SK-N-SH (cell line): ENCODE measurements around the gene SPRED3. TPM values are rescaled to one million over a fixed set of nuclear protein-coding genes. Genes with fewer than 3 reads are reported as not detected.
"Not testable (repeated sequence)": the region's sequence is repeated elsewhere in the genome, so short reads cannot be mapped to it uniquely, and the experiment has no call there.

Source experiments
- CTCF ChIA-PET: fragments of 300-600, 350-600 bp; formaldehyde crosslinking; extraction: SDS; loops from one replicate; lab custom pipeline; 2021; lab: Yijun Ruan, JAX
- POLR2A ChIA-PET: fragments of 350-600 bp; sonication (Branson Sonifier 250); formaldehyde crosslinking; extraction: SDS; loops from one replicate; lab custom pipeline; 2020; ENCODE audit warnings: antibody characterized with exemption, inconsistent platforms; lab: Yijun Ruan, JAX
- DNase-seq: peaks from one replicate; pipeline ENCODE4 v3.0.0; 2012
- H2AFZ ChIP-seq: fragments of 200-600 bp; sonication (generic); 2 replicates; pipeline ENCODE4 v1.8.1; 2016; ENCODE audit warnings: antibody characterized with exemption, mild to moderate bottlenecking, low read depth
- H3F3A ChIP-seq: fragments of 200-600 bp; sonication (generic); replicated peaks from 2 replicates; pipeline ENCODE3; 2016; ENCODE audit warnings: antibody characterized with exemption, mild to moderate bottlenecking; ENCODE audit not compliant: insufficient read depth
- H3K27ac ChIP-seq, 2 experiments: fragments of 200-500 bp in 1 of 2; fragments of 200-600 bp in 1 of 2; sonication (Bioruptor generic) in 1 of 2; sonication (generic), shearing (Covaris generic) in 1 of 2; 2 replicates each; pipeline versions ENCODE4 v1.5.1 to v1.6.1; 2014 to 2016; ENCODE audit warnings: low read depth in 2 of 2, inconsistent platforms in 1 of 2, low read length in 1 of 2, mild to moderate bottlenecking in 1 of 2, mixed read lengths in 1 of 2
- H3K27me3 ChIP-seq: fragments of 200-600 bp; sonication (generic), shearing (Covaris generic); 2 replicates; pipeline ENCODE4 v1.6.1; 2016; ENCODE audit warnings: mixed run types; ENCODE audit not compliant: insufficient read depth
- H3K36me3 ChIP-seq, 2 experiments: fragments of 200-500 bp in 1 of 2; fragments of 200-600 bp in 1 of 2; sonication (Bioruptor generic) in 1 of 2; sonication (generic) in 1 of 2; replicated peaks in 1 of 2; 2 replicates each; pipeline versions ENCODE3 to v1.5.1; 2014 to 2016; ENCODE audit warnings: low read length in 1 of 2, mild to moderate bottlenecking in 1 of 2; ENCODE audit not compliant: insufficient read depth in 2 of 2, control insufficient read depth in 1 of 2
- H3K4me1 ChIP-seq, 2 experiments: fragments of 200-500 bp in 1 of 2; fragments of 200-600 bp in 1 of 2; sonication (Bioruptor generic) in 1 of 2; sonication (generic), shearing (Covaris generic) in 1 of 2; 2 replicates each; pipeline versions ENCODE4 v1.5.1 to v1.6.1; 2014 to 2016; ENCODE audit warnings: low read depth in 1 of 2, low read length in 1 of 2, mixed run types in 1 of 2; ENCODE audit not compliant: insufficient read depth in 2 of 2, control insufficient read depth in 1 of 2
- H3K4me2 ChIP-seq: fragments of 200-600 bp; sonication (generic), shearing (Covaris generic); 2 replicates; pipeline ENCODE4 v1.6.1; 2017; ENCODE audit warnings: mixed run types
- H3K4me3 ChIP-seq, 2 experiments: fragments of 200-500 bp in 1 of 2; fragments of 200-600 bp in 1 of 2; sonication (Bioruptor generic) in 1 of 2; sonication (generic), shearing (Covaris generic) in 1 of 2; 2 replicates each; pipeline versions ENCODE4 v1.5.1 to v1.8.1; 2014 to 2016; ENCODE audit warnings: low read depth in 2 of 2, inconsistent platforms in 1 of 2, low read length in 1 of 2, mild to moderate bottlenecking in 1 of 2, mixed read lengths in 1 of 2, moderate library complexity in 1 of 2
- H3K79me2 ChIP-seq: fragments of 200-600 bp; sonication (generic); 2 replicates; pipeline ENCODE4 v1.8.1; 2017; ENCODE audit warnings: mild to moderate bottlenecking; ENCODE audit not compliant: insufficient read depth
- H3K9ac ChIP-seq: fragments of 200-600 bp; sonication (generic); 2 replicates; pipeline ENCODE4 v1.6.1; 2017; ENCODE audit warnings: mixed run types
- H3K9me2 ChIP-seq: fragments of 200-600 bp; sonication (generic); 2 replicates; pipeline ENCODE4 v1.6.1; 2017; ENCODE audit warnings: mixed run types
- H3K9me3 ChIP-seq: fragments of 200-600 bp; sonication (generic); 2 replicates; pipeline ENCODE4 v1.6.1; 2017; ENCODE audit warnings: mixed run types, mild to moderate bottlenecking, moderate library complexity
- H4K20me1 ChIP-seq: fragments of 200-600 bp; sonication (generic); 2 replicates; pipeline ENCODE4 v1.6.1; 2017; ENCODE audit warnings: mild to moderate bottlenecking, mixed run types; ENCODE audit not compliant: insufficient read depth
- CHD2 ChIP-seq: fragments of 150-350 bp; IDR thresholded peaks from 2 replicates; pipeline ENCODE4 v1.6.1; 2018; ENCODE audit warnings: low read length; ENCODE audit not compliant: partially characterized antibody
- EZH2phosphoT487 ChIP-seq: fragments of 200-600 bp; sonication (generic); IDR thresholded peaks from 2 replicates; pipeline ENCODE4 v1.6.1; 2017; ENCODE audit warnings: low read depth, mixed run types, mild to moderate bottlenecking, antibody characterized with exemption, moderate library complexity, borderline replicate concordance
- MEF2A ChIP-seq: IDR thresholded peaks from 2 replicates; pipeline ENCODE4 v1.4.0; 2012; ENCODE audit warnings: low read depth, borderline replicate concordance
- NRF1 ChIP-seq: IDR thresholded peaks from 2 replicates; pipeline ENCODE4 v1.6.1; 2012; ENCODE audit warnings: low read depth, mild to moderate bottlenecking, low read length
- SMC3 ChIP-seq: IDR thresholded peaks from 2 replicates; pipeline ENCODE4 v1.6.1; 2012; ENCODE audit warnings: low read depth, low read length, improper control_type of control experiment
- TAF1 ChIP-seq: IDR thresholded peaks from 2 replicates; pipeline ENCODE4 v1.6.1; 2012; ENCODE audit warnings: low read depth, mild to moderate bottlenecking, low read length, moderate library complexity, borderline replicate concordance
- TEAD4 ChIP-seq: IDR thresholded peaks from 2 replicates; pipeline ENCODE4 v1.4.0; 2012; ENCODE audit warnings: mild to moderate bottlenecking, borderline replicate concordance; ENCODE audit not compliant: insufficient read depth
- YY1 ChIP-seq: IDR thresholded peaks from 2 replicates; pipeline ENCODE4 v1.4.0; 2012; ENCODE audit warnings: low read depth, mild to moderate bottlenecking
- WGBS: methylation state at CpG from one replicate; pipeline ENCODE4 v1.1.6; 2017; ENCODE audit warnings: low lambda C conversion rate; 5-methylcytosine and 5-hydroxymethylcytosine counted together
- polyA plus RNA-seq, 3 experiments: library from polyadenylated mRNA; depleted of rRNA; stranded (reverse); fragments of >200 nt; gene quantifications; 2 replicates each; pipeline ENCODE4 v1.2.3, GENCODE V29; 2012
- TF ChIP-seq, protein P1 (sequence below): IDR thresholded peaks from 2 replicates; pipeline ENCODE4 v1.4.0; 2012; ENCODE audit warnings: low read depth, borderline replicate concordance
- TF ChIP-seq, protein P2 (sequence below): IDR thresholded peaks from 2 replicates; pipeline ENCODE4 v1.4.0; 2012; ENCODE audit warnings: low read depth

Gene SPRED3
- polyA plus RNA-seq, 1 of the 3 experiments (the other 2 are of a cell fraction): 11.1 TPM

DNA sequence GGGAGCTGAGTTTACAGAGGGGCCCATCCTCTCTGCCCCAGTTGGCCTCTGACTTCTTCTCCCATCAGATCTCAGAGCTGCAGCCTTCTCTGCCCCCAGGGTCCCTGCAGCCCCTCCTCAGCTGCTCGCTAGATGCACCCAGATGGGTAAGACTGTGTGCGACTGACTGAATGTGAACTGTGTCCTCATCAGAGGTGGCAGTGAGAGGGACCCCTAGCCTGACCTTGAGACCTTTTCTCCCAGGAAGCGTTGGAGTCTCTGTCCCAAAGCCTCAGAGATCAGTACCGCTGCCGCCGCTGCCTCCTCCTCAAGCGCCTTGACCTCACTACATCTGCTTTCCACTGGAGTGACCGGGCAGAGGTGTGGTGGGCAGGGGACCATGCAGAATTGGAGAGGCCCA lies 16.8 kb downstream of the SPRED3 start:
- peaks cover 6% of the 10 kb centered on the region; the same call in 1 of the 2 replicates for H3K79me2 ChIP-seq
- DNase-seq: no peak
- H3K9ac ChIP-seq: no peak overlapping the region
- H3F3A ChIP-seq: peaks cover 11% of the 10 kb centered on the region
- TF ChIP-seq CHD2: no peak
- TF ChIP-seq SMC3: no peak
- TF ChIP-seq, protein P1, sequence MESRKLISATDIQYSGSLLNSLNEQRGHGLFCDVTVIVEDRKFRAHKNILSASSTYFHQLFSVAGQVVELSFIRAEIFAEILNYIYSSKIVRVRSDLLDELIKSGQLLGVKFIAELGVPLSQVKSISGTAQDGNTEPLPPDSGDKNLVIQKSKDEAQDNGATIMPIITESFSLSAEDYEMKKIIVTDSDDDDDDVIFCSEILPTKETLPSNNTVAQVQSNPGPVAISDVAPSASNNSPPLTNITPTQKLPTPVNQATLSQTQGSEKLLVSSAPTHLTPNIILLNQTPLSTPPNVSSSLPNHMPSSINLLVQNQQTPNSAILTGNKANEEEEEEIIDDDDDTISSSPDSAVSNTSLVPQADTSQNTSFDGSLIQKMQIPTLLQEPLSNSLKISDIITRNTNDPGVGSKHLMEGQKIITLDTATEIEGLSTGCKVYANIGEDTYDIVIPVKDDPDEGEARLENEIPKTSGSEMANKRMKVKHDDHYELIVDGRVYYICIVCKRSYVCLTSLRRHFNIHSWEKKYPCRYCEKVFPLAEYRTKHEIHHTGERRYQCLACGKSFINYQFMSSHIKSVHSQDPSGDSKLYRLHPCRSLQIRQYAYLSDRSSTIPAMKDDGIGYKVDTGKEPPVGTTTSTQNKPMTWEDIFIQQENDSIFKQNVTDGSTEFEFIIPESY: no peak
- TF ChIP-seq, protein P2, sequence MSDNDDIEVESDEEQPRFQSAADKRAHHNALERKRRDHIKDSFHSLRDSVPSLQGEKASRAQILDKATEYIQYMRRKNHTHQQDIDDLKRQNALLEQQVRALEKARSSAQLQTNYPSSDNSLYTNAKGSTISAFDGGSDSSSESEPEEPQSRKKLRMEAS: no peak
- H3K9me3 ChIP-seq: no peaks in the 10 kb centered on the region
- 97% methylated on average over 8 of the region's 8 CpGs for whole genome bisulfite sequencing
- no peak overlapping the region for H3K27ac ChIP-seq
- ChIA-PET POLR2A (interaction anchor here (1.1 kb wide), 1 partner anchor 31 kb away, joined by 3 read pairs; the partner anchor contains the start of gene PSMD8), CTCF (interaction anchor here (0.6 kb wide), 1 partner anchor 495 kb away, joined by 3 read pairs; no protein-coding TSS in a partner anchor)
- H3K4me3 ChIP-seq: no peak overlapping the region
- H3K36me3 ChIP-seq: peaks cover 0 to 4% of the 10 kb centered on the region in 2 experiments
- no peak overlapping the region for H2AFZ ChIP-seq
- no peak overlapping the region for H3K4me2 ChIP-seq
- no peaks in the 10 kb centered on the region for H3K27me3 ChIP-seq
- H4K20me1 ChIP-seq: no peaks in the 10 kb centered on the region
- H3K4me1 ChIP-seq: no peaks in the 10 kb centered on the region; a peak in 1 of 4 replicates
- no peaks in the 10 kb centered on the region for H3K9me2 ChIP-seq

- no peak overlapping the region for H2AFZ ChIP-seq
- CTCF ChIA-PET: no interaction called here
Observed at GRCh38 chr19:38409631-38410133, 21.2 kb downstream of the SPRED3 start.

DNA sequence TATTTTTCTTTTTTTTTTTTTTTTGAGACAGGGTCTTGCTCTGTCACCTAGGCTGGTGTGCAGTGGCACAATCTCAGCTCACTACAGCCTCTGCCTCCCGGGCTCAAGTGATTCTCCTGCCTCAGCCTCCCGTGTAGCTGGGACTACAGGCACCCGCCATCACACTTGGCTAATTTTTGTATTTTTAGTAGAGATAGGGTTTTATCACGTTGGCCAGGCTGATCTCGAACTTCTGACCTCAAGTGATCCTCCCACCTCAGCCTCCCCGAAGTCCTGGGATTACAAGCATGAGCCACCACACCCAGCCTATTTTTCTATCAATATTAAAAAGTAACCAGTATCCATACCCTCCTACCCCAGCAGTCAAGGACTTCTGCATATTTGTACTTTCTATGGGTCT lies 21.9 kb downstream of the SPRED3 start:
- H4K20me1 ChIP-seq, POLR2A ChIA-PET, H3K4me2 ChIP-seq, DNase-seq, H2AFZ ChIP-seq, H3K79me2 ChIP-seq, H3K9ac ChIP-seq, H3K4me1 ChIP-seq, H3K9me2 ChIP-seq, CTCF ChIA-PET, H3K36me3 ChIP-seq, H3F3A ChIP-seq, H3K9me3 ChIP-seq, H3K4me3 ChIP-seq, H3K27ac ChIP-seq, H3K27me3 ChIP-seq: not testable (repeated sequence)
- WGBS: 60% methylated on average over 6 of the region's 6 CpGs

More at GRCh38 chr19:38409631-38410133, 21.2 kb downstream of the SPRED3 start:
- TF ChIP-seq TAF1 (no peak), TEAD4 (no peak), EZH2phosphoT487 (no peak), NRF1 (no peak), MEF2A (no peak), YY1 (no peak)
- TF ChIP-seq, all 33 proteins: peak for 0
- Histone ChIP-seq H3K4me3 (no peak overlapping the region), H3K9me3 (no peaks in the 10 kb centered on the region), H3K9ac (no peak overlapping the region), H3K36me3 (peaks cover 0 to 4% of the 10 kb centered on the region in 2 experiments), H3K79me2 (no peaks in the 10 kb centered on the region), H3F3A (peaks cover 3% of the 10 kb centered on the region), H3K9me2 (no peaks in the 10 kb centered on the region), H3K4me2 (no peak overlapping the region), H3K27me3 (no peaks in the 10 kb centered on the region), H3K4me1 (no peaks in the 10 kb centered on the region), H4K20me1 (no peaks in the 10 kb centered on the region), H3K27ac (no peak overlapping the region)
- DNase-seq: no peak
- 87% methylated on average over 7 of the region's 7 CpGs for WGBS
- POLR2A ChIA-PET: no interaction called here
